SU-DHL-6 (cell line): ENCODE data around the gene CMTM5.
A peak's percentile ranks its signal among the peaks of the same experiment; 100 is the strongest.

Experiments used
- H2AFZ ChIP-seq: fragments of 200-600 bp; sonication (generic); 2 replicates; pipeline ENCODE4 v1.6.1; 2014; ENCODE audit warnings: low read depth, mild to moderate bottlenecking, moderate library complexity, mixed read lengths, antibody characterized with exemption, low read length; ENCODE audit not compliant: severe bottlenecking
- H3F3A ChIP-seq: fragments of 200-600 bp; shearing (Covaris generic); 2 replicates; pipeline ENCODE4 v1.6.0; 2016; ENCODE audit warnings: antibody characterized with exemption, mild to moderate bottlenecking; ENCODE audit not compliant: insufficient read depth
- H3K27ac ChIP-seq: fragments of 200-600 bp; sonication (generic); 2 replicates; pipeline ENCODE4 v1.5.1; 2016; ENCODE audit warnings: low read depth, mild to moderate bottlenecking, low read length, moderate library complexity, mixed read lengths
- H3K27me3 ChIP-seq: fragments of 200-600 bp; sonication (generic), shearing (Covaris generic); 2 replicates; pipeline ENCODE4 v1.6.0; 2014; ENCODE audit warnings: mild to moderate bottlenecking, low read length
- H3K36me3 ChIP-seq: fragments of 200-600 bp; sonication (generic); 2 replicates; pipeline ENCODE4 v1.6.1; 2014; ENCODE audit warnings: mild to moderate bottlenecking, low read length, mixed read lengths
- H3K4me2 ChIP-seq: fragments of 300-600, 200-600 bp; shearing (Covaris generic), sonication (generic); 2 replicates; pipeline ENCODE4 v1.6.0; 2014; ENCODE audit warnings: low read length, low read depth, mild to moderate bottlenecking; ENCODE audit not compliant: poor library complexity, severe bottlenecking
- H3K4me3 ChIP-seq: fragments of 200-600 bp; sonication (generic); 2 replicates; pipeline ENCODE4 v1.5.1; 2014; ENCODE audit warnings: antibody characterized with exemption, low read length, mild to moderate bottlenecking, mixed read lengths; ENCODE audit not compliant: insufficient read depth, poor library complexity, severe bottlenecking
- H3K79me2 ChIP-seq: fragments of 200-600 bp; sonication (generic); 2 replicates; pipeline ENCODE4 v1.6.1; 2014; ENCODE audit warnings: mild to moderate bottlenecking, low read length, moderate library complexity; ENCODE audit not compliant: insufficient read depth
- H3K9ac ChIP-seq: fragments of 200-600 bp; sonication (generic); 2 replicates; pipeline ENCODE4 v1.7.0; 2014; ENCODE audit warnings: mild to moderate bottlenecking, low read length
- H3K9me2 ChIP-seq: fragments of 200-600 bp; sonication (generic); replicated peaks from 2 replicates; pipeline ENCODE4 v1.6.1; 2014; ENCODE audit warnings: low read length; ENCODE audit not compliant: insufficient read depth
- H3K9me3 ChIP-seq: fragments of 200-600 bp; sonication (generic); 2 replicates; pipeline ENCODE4 v1.6.1; 2014; ENCODE audit warnings: low read length, mixed read lengths; ENCODE audit not compliant: insufficient read depth
- H4K20me1 ChIP-seq: fragments of 200-600 bp; sonication (generic); 2 replicates; pipeline ENCODE4 v1.6.1; 2014; ENCODE audit warnings: low read depth, mild to moderate bottlenecking, antibody characterized with exemption, low read length, moderate library complexity, mixed read lengths
- EZH2phosphoT487 ChIP-seq: fragments of 200-600 bp; sonication (generic), shearing (Covaris generic); conservative IDR thresholded peaks from 2 replicates; pipeline ENCODE4 v1.6.1; 2018; ENCODE audit warnings: mild to moderate bottlenecking, antibody characterized with exemption, low read length, moderate library complexity, mixed read lengths
- TF ChIP-seq, protein P1 (sequence below): fragments of 200-600 bp; sonication (generic); IDR thresholded peaks from one replicate; pipeline ENCODE4 v1.5.1; 2017; ENCODE audit warnings: antibody characterized with exemption, mild to moderate bottlenecking, low read length, moderate library complexity; ENCODE audit not compliant: insufficient read depth, poor library complexity, severe bottlenecking

Gene CMTM5

GRCh38 chr14:23376482-23377197 lies at the start of gene CMTM5:
Gene CMTM5 (plus strand): TSS chr14:23377046. CDS start chr14:23377252, 206 bp downstream.
- Histone ChIP-seq H3K79me2 (no peaks in the 10 kb centered on the region), H3F3A (no peaks in the 10 kb centered on the region), H3K9me3 (no peaks in the 10 kb centered on the region), H3K27me3 (no peaks in the 10 kb centered on the region), H3K36me3 (no peaks in the 10 kb centered on the region), H3K27ac (no peak within 1 kb of the TSS), H3K9ac (no peak within 1 kb of the TSS), H3K4me3 (no peak within 1 kb of the TSS), H3K4me2 (no peak within 1 kb of the TSS), H3K9me2 (no peaks in the 10 kb centered on the region), H4K20me1 (no peaks in the 10 kb centered on the region), H2AFZ (no peak within 1 kb of the TSS)
- TF ChIP-seq, protein P1, sequence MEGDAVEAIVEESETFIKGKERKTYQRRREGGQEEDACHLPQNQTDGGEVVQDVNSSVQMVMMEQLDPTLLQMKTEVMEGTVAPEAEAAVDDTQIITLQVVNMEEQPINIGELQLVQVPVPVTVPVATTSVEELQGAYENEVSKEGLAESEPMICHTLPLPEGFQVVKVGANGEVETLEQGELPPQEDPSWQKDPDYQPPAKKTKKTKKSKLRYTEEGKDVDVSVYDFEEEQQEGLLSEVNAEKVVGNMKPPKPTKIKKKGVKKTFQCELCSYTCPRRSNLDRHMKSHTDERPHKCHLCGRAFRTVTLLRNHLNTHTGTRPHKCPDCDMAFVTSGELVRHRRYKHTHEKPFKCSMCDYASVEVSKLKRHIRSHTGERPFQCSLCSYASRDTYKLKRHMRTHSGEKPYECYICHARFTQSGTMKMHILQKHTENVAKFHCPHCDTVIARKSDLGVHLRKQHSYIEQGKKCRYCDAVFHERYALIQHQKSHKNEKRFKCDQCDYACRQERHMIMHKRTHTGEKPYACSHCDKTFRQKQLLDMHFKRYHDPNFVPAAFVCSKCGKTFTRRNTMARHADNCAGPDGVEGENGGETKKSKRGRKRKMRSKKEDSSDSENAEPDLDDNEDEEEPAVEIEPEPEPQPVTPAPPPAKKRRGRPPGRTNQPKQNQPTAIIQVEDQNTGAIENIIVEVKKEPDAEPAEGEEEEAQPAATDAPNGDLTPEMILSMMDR = no peak
- no peak for TF ChIP-seq EZH2phosphoT487

GRCh38 chr14:23327947-23328744 lies 48.7 kb upstream of the CMTM5 start:
- no peaks in the 10 kb centered on the region for H3K9me2 ChIP-seq
- no peak overlapping the region for H3K27ac ChIP-seq
- H3F3A ChIP-seq = peaks cover 21% of the 10 kb centered on the region
- no peak overlapping the region for H3K4me3 ChIP-seq
- H3K9me3 ChIP-seq = no peaks in the 10 kb centered on the region
- no peaks in the 10 kb centered on the region for H4K20me1 ChIP-seq
- peaks cover 5% of the 10 kb centered on the region for H3K79me2 ChIP-seq
- peaks cover 8% of the 10 kb centered on the region for H3K36me3 ChIP-seq
- H3K4me2 ChIP-seq = no peak overlapping the region
- no peak overlapping the region for H2AFZ ChIP-seq
- H3K27me3 ChIP-seq = no peaks in the 10 kb centered on the region
- H3K9ac ChIP-seq = no peak overlapping the region
- no peak for TF ChIP-seq EZH2phosphoT487
- TF ChIP-seq, protein P1 = peak; percentile 82

DNA sequence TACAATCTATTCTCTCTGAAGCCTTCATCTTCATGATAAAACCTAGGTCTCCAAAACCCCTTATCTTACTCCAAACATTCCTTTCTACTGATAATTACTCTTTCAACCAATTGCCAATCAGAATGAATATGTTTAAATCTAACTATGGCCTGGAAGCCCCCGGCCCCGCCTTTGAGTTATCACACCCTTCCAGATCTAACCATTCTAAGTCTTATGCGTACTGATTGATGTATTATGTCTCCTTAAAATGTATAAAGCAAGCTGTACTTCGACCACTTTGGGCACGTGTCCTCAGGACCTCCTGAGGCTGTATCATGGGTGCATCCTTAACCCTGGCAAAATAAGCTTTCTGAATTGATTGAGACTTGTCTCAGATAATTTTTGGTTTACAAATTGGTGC lies 41.2 kb upstream of the CMTM5 start:
- H3K27ac ChIP-seq = no peak overlapping the region

More for the DNA sequence above, 41.2 kb upstream of the CMTM5 start:
- Histone ChIP-seq H3K9me2 (no peaks in the 10 kb centered on the region), H4K20me1 (no peaks in the 10 kb centered on the region), H3K36me3 (no peaks in the 10 kb centered on the region), H2AFZ (no peak overlapping the region), H3K27me3 (no peaks in the 10 kb centered on the region), H3K4me2 (no peak overlapping the region), H3K9ac (no peak overlapping the region), H3F3A (no peaks in the 10 kb centered on the region), H3K9me3 (peaks cover 21% of the 10 kb centered on the region; the same call in 1 of the 2 replicates), H3K4me3 (no peak overlapping the region), H3K79me2 (no peaks in the 10 kb centered on the region)
- TF ChIP-seq, protein P1 = no peak
- no peak for TF ChIP-seq EZH2phosphoT487
